AG04450 (cell line): ENCODE measurements around the gene MORN2. TPM values are rescaled to one million over a fixed set of nuclear protein-coding genes. Genes with fewer than 3 reads are reported as not detected.

ENCODE experiments used
- CTCF ChIA-PET: fragments of 300-600, 350-600 bp; formaldehyde crosslinking; extraction: SDS; loops from one replicate; lab custom pipeline; 2022; ENCODE audit warnings: antibody characterized with exemption, inconsistent platforms; lab: Charles Lee
- POLR2A ChIA-PET: fragments of 350-600 bp; formaldehyde crosslinking; extraction: SDS; loops from one replicate; lab custom pipeline; 2021; ENCODE audit warnings: antibody characterized with exemption, inconsistent platforms; lab: Yijun Ruan, JAX
- DNase-seq: peaks from one replicate; pipeline ENCODE4 v3.0.0-alpha.2; 2011; ENCODE audit warnings: low read depth, low spot score
- H3K27ac ChIP-seq: one replicate; pipeline ENCODE4 v1.5.1; 2012; ENCODE audit warnings: low read depth, low read length, control low read depth
- H3K27me3 ChIP-seq: one replicate; pipeline ENCODE4 v1.6.0; 2012; ENCODE audit warnings: low read length; ENCODE audit not compliant: control insufficient read depth, insufficient read depth
- H3K4me3 ChIP-seq: 2 replicates; pipeline ENCODE4 v1.5.1; 2011; ENCODE audit warnings: mild to moderate bottlenecking, low read depth, low read length, control low read depth
- H3K9me3 ChIP-seq: 2 replicates; pipeline ENCODE4 v1.5.1; 2012; ENCODE audit warnings: low read length; ENCODE audit not compliant: control insufficient read depth, insufficient read depth
- polyA plus RNA-seq: library from polyadenylated mRNA; depleted of rRNA; stranded (reverse); fragments of >200 nt; gene quantifications from 2 replicates; pipeline ENCODE4 v1.2.3, GENCODE V29; 2011
- TF ChIP-seq, protein P1 (sequence below): IDR thresholded peaks from 2 replicates; pipeline ENCODE4 v1.5.1; 2011; ENCODE audit warnings: low read depth, low read length, control low read depth, inconsistent platforms

Gene MORN2
- polyA plus RNA-seq, 1 experiment: 34.8 TPM

DNA sequence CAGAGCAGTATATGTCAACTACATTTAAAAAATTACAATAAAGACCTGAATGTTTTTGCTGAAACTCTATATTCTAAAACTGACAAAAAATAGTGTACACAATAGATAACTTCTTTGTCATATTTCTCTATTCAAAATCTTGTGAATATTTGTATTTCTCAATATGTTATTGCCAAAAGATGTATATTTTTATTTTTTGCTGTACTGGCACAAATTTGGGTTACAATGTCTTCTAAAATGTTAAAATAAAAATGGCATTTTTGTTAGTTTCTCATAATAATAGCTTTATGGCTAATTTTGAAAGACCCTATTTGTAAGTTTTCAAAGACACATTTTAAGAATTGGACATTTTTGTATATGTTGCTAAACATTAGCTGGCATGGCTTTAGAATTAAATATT, 13.3 kb downstream of the MORN2 start:
- CTCF ChIA-PET: interaction anchor here (0.6 kb wide), 1 partner anchor 15 kb away, joined by 6 read pairs; no protein-coding TSS in a partner anchor

DNA sequence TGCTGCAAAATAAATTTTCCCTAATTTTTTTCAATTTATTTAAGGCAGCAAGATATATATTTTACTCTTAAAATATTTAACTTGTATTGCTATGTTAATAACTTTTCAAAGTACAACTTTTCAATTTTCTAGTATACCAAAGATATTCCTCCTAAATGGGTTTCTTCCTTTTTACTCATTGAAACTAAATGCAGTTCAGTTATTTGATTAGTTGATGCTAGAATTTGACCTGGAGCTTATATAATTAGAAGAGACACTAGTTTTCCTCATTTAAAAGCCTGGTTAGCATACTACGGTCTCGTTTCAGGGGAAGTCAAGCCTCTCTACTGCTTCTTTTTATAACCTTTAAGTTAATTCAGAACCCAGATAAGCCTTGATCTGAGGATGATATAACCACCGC, 13.8 kb downstream of the MORN2 start, which contains the start of gene ARHGEF33:
TSS of gene ARHGEF33 (plus strand) at position 301 of the 400 bp plus-strand sequence. CDS start 29,573 bp downstream, outside the sequence.
- POLR2A ChIA-PET: no interaction called here

More for the DNA sequence above, 13.3 kb downstream of the MORN2 start:
- no peak overlapping the region for H3K27ac ChIP-seq
- H3K9me3 ChIP-seq: no peaks in the 10 kb centered on the region
- TF ChIP-seq, protein P1, sequence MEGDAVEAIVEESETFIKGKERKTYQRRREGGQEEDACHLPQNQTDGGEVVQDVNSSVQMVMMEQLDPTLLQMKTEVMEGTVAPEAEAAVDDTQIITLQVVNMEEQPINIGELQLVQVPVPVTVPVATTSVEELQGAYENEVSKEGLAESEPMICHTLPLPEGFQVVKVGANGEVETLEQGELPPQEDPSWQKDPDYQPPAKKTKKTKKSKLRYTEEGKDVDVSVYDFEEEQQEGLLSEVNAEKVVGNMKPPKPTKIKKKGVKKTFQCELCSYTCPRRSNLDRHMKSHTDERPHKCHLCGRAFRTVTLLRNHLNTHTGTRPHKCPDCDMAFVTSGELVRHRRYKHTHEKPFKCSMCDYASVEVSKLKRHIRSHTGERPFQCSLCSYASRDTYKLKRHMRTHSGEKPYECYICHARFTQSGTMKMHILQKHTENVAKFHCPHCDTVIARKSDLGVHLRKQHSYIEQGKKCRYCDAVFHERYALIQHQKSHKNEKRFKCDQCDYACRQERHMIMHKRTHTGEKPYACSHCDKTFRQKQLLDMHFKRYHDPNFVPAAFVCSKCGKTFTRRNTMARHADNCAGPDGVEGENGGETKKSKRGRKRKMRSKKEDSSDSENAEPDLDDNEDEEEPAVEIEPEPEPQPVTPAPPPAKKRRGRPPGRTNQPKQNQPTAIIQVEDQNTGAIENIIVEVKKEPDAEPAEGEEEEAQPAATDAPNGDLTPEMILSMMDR: no peak
- POLR2A ChIA-PET: no interaction called here
- H3K27me3 ChIP-seq: no peaks in the 10 kb centered on the region
- no peak overlapping the region for H3K4me3 ChIP-seq
- no peak for DNase-seq

DNA sequence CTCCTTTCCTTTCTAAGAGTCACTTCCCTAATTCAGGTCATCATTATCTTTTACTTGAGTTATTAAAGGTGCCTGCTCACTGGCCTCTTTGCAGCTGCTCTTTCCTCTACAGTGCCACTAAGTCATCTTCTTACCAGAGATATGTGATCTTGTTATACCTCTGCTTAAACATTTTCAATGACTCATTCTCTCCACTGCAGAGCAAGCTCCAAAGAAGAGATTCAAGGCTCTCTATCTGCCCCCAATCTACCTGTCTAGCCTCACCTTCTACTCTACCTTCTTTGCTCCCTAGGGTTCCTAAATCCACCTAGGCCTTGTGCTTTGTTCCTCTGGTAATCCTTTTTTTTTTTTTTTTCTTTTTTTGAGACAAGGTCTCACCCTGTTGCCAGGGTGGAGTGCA, 17.0 kb downstream of the MORN2 start:
- POLR2A ChIA-PET: no interaction called here
- TF ChIP-seq, protein P1: no peak
- CTCF ChIA-PET: interaction anchor here (0.7 kb wide), 1 partner anchor 54 kb away, joined by 3 read pairs; no protein-coding TSS in a partner anchor
- H3K27me3 ChIP-seq: peaks cover 3% of the 10 kb centered on the region
- no peak overlapping the region for H3K4me3 ChIP-seq
- no peak overlapping the region for H3K27ac ChIP-seq
- DNase-seq: no peak
- no peaks in the 10 kb centered on the region for H3K9me3 ChIP-seq

More for the DNA sequence above, 13.8 kb downstream of the MORN2 start, which contains the start of gene ARHGEF33:
- H3K4me3 ChIP-seq: no peak within 1 kb of the TSS
- CTCF ChIA-PET: interaction anchor here (0.6 kb wide), 1 partner anchor 16 kb away, joined by 6 read pairs; no protein-coding TSS in a partner anchor
- TF ChIP-seq, protein P1: no peak
- no peaks in the 10 kb centered on the region for H3K9me3 ChIP-seq
- no peak for DNase-seq
- no peaks in the 10 kb centered on the region for H3K27me3 ChIP-seq
- no peak within 1 kb of the TSS for H3K27ac ChIP-seq

DNA sequence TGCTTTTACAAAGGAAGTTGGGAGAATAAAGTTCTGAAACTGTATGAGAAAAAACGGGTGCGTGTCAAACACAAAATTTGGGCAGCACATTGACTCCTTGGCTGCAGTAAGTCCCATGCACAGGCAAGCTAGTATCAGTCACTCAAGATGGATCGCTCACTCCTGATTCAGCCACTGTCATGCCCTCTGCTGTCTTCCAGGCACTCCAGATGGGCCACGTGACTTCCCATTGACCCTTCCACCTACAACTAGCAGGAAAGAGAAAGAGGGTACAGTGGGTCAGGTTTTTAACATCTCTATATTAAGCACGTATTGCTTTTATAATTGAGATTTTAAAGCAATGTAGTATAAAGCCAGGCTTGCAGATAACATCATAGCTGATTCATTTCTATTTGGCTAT, 22.5 kb downstream of the MORN2 start:
- ChIA-PET CTCF (no interaction called here), POLR2A (no interaction called here)
- H3K27ac ChIP-seq: no peak overlapping the region
- H3K27me3 ChIP-seq: peaks cover 13% of the 10 kb centered on the region
- no peak for DNase-seq
- no peak overlapping the region for H3K4me3 ChIP-seq
- TF ChIP-seq, protein P1: no peak
- no peaks in the 10 kb centered on the region for H3K9me3 ChIP-seq

DNA sequence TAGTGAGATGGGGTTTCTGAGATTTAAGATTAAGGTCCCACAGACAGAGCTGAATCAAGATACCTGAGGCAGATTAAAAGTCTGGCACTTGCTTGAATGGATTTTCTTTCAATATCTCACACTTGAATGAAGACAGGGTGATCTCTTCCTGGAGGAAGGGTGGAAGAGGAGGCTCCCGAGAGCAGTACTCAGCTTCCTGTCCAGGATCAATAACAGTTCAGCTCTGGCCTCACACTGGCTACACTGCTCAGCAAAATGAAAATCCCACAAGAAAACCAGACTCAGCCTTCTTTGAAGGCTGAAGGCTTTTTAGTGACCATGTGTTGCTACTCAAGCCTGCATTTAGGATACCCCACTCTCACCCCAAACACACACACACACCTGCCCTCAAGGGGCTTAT, 24.9 kb downstream of the MORN2 start:
- CTCF ChIA-PET: interaction anchor here (0.5 kb wide), 1 partner anchor 9 kb away, joined by 4 read pairs; no protein-coding TSS in a partner anchor
- TF ChIP-seq, protein P1: no peak
- H3K4me3 ChIP-seq: no peak overlapping the region
- no peaks in the 10 kb centered on the region for H3K9me3 ChIP-seq
- no peak overlapping the region for H3K27ac ChIP-seq
- DNase-seq: no peak
- POLR2A ChIA-PET: no interaction called here
- peaks cover 13% of the 10 kb centered on the region for H3K27me3 ChIP-seq
